K562 (cell line): Measurements from ENCODE around the gene CLIC2. TPM values are rescaled to one million over a fixed set of nuclear protein-coding genes. Genes with fewer than 3 reads are reported as not detected.

ENCODE experiments used
- ATAC-seq: fragments of 200-7000 bp; cut with Tn5 transposase; 3 replicates; pipeline ENCODE4 v1.9.1; 2020; ENCODE audit warnings: moderate library complexity
- Bru-seq: library from RNA; stranded (reverse); fragments of 400-500 nt; gene quantifications from one replicate; lab custom pipeline; 2021; lab: Mats Ljungman, UMichigan
- BruChase-seq, 2 experiments: library from RNA; stranded (reverse); fragments of 400-500 nt; gene quantifications; one replicate each; lab custom pipeline; 2021; lab: Mats Ljungman, UMichigan
- BruUV-seq: library from RNA; stranded (reverse); fragments of 400-500 nt; replicated peaks from 2 replicates; lab custom pipeline; 2021; lab: Mats Ljungman, UMichigan
- CTCF ChIA-PET: fragments of 300-600 bp; formaldehyde crosslinking; extraction: SDS; loops from one replicate; lab custom pipeline; 2021; ENCODE audit warnings: low intra/inter-chr PET ratio; lab: Yijun Ruan, JAX
- POLR2A ChIA-PET: fragments of 300-600, 350-650 bp; sonication (Branson Sonifier 250); formaldehyde crosslinking; extraction: SDS; loops from one replicate; lab custom pipeline; 2021; ENCODE audit warnings: antibody characterized with exemption, inconsistent platforms; lab: Yijun Ruan, JAX
- DNase-seq, 4 experiments: peaks; one replicate each; pipeline versions ENCODE4 v3.0.0 to v3.0.0-alpha.2; 2011 to 2018; ENCODE audit warnings: low spot score in 3 of 4, mixed read lengths in 3 of 4; ENCODE audit errors: extremely low read depth in 1 of 4
- FAIRE-seq: peaks from 2 replicates; lab custom pipeline; 2011; peaks lifted over from hg19 to GRCh38; lab: Jason Lieb, UNC
- H2AFZ ChIP-seq: 2 replicates; pipeline ENCODE4 v1.6.0; 2011; ENCODE audit warnings: low read depth, low read length, control low read depth, inconsistent platforms
- H3K27ac ChIP-seq: fragments of 200-600 bp; 3 replicates; pipeline ENCODE4 v1.8.0; 2011; ENCODE audit warnings: low read depth, mild to moderate bottlenecking, control low read depth, inconsistent platforms, low read length, moderate library complexity, mixed read lengths; ENCODE audit errors: extremely low read depth
- H3K27me3 ChIP-seq, 2 experiments: fragments of 300-600 bp in 1 of 2; 2 replicates in 1 of 2; 3 replicates in 1 of 2; pipeline versions ENCODE4 v1.6.0 to v1.8.0; 2011; ENCODE audit warnings: inconsistent platforms in 2 of 2, low read length in 2 of 2, mild to moderate bottlenecking in 1 of 2, mixed read lengths in 1 of 2, moderate library complexity in 1 of 2; ENCODE audit not compliant: control insufficient read depth in 2 of 2, insufficient read depth in 2 of 2
- H3K36me3 ChIP-seq: fragments of 300-600 bp; 3 replicates; pipeline ENCODE4 v1.8.0; 2011; ENCODE audit warnings: mild to moderate bottlenecking, low read length, inconsistent platforms; ENCODE audit not compliant: control insufficient read depth, insufficient read depth
- H3K4me1 ChIP-seq, 2 experiments: fragments of 200-600 bp in 1 of 2; replicated peaks in 1 of 2; 2 replicates in 1 of 2; 3 replicates in 1 of 2; pipeline versions ENCODE4 v1.5.1 to v1.8.0; 2011; ENCODE audit warnings: inconsistent platforms in 2 of 2, low read length in 2 of 2, mild to moderate bottlenecking in 1 of 2, mixed read lengths in 1 of 2, moderate library complexity in 1 of 2; ENCODE audit not compliant: control insufficient read depth in 2 of 2, insufficient read depth in 2 of 2
- H3K4me2 ChIP-seq: 2 replicates; pipeline ENCODE4 v1.6.1; 2011; ENCODE audit warnings: low read length, control low read depth, inconsistent platforms, mixed read lengths; ENCODE audit not compliant: insufficient read depth
- H3K4me3 ChIP-seq: fragments of 200-600 bp; sonication (generic), shearing (Covaris generic); 2 replicates; pipeline ENCODE4 v1.5.1; 2016; ENCODE audit warnings: control low read depth, inconsistent platforms
- H3K79me2 ChIP-seq: fragments of 200-600 bp; 3 replicates; pipeline ENCODE4 v1.8.0; 2011; ENCODE audit warnings: low read length, inconsistent platforms; ENCODE audit not compliant: control insufficient read depth, insufficient read depth
- H3K9ac ChIP-seq, 2 experiments: 2 replicates each; pipeline versions ENCODE4 v1.6.0 to v1.6.1; 2011; ENCODE audit warnings: low read depth in 2 of 2, low read length in 2 of 2, control low read depth in 1 of 2, inconsistent platforms in 1 of 2, mild to moderate bottlenecking in 1 of 2, mixed read lengths in 1 of 2; ENCODE audit not compliant: insufficient read depth in 1 of 2
- H3K9me1 ChIP-seq: one replicate; pipeline ENCODE4 v1.6.0; 2011; ENCODE audit warnings: inconsistent platforms, mild to moderate bottlenecking, low read length, moderate library complexity; ENCODE audit not compliant: control insufficient read depth, insufficient read depth
- H3K9me3 ChIP-seq: replicated peaks from 2 replicates; pipeline ENCODE4 v1.5.1; 2011; ENCODE audit warnings: low read depth, low read length, inconsistent platforms; ENCODE audit not compliant: control insufficient read depth, insufficient read depth
- H4K20me1 ChIP-seq: replicated peaks from 2 replicates; pipeline ENCODE4 v1.6.1; 2011; ENCODE audit warnings: low read length, inconsistent platforms, mixed read lengths; ENCODE audit not compliant: control insufficient read depth, insufficient read depth
- ELF2 ChIP-seq: fragments of 250-450 bp; sonication (Bioruptor Pico); IDR thresholded peaks from 2 replicates; pipeline ENCODE4 v1.5.0; 2021; ENCODE audit warnings: mild to moderate bottlenecking
- EP300 ChIP-seq: IDR thresholded peaks from 2 replicates; pipeline ENCODE4 v1.6.1; 2012; ENCODE audit warnings: low read length, improper control_type of control experiment
- GATAD2A ChIP-seq: fragments of 450-650 bp; IDR thresholded peaks from 2 replicates; pipeline ENCODE4 v1.6.1; 2017
- GTF2F1 ChIP-seq: IDR thresholded peaks from 2 replicates; pipeline ENCODE4 v1.6.1; 2011; ENCODE audit warnings: low read depth, low read length, improper control_type of control experiment
- MAZ ChIP-seq, 2 experiments: fragments of 450-650 bp in 1 of 2; sonication (generic) in 1 of 2; formaldehyde crosslinking; IDR thresholded peaks in 1 of 2; conservative IDR thresholded peaks in 1 of 2; 2 replicates each; pipeline versions ENCODE4 v1.4.0 to v1.5.0; 2020; ENCODE audit warnings: mild to moderate bottlenecking in 1 of 2, missing genetic modification reagents in 1 of 2
- TEAD2 ChIP-seq: fragments of 450-650 bp; IDR thresholded peaks from 2 replicates; pipeline ENCODE4 v1.6.1; 2016; ENCODE audit warnings: missing genetic modification characterization, control low read depth, missing compliant biosample characterization
- ZNF583 ChIP-seq: fragments of 250-450 bp; sonication (Bioruptor Pico); IDR thresholded peaks from 2 replicates; pipeline ENCODE4 v1.4.0; 2020
- WGBS: fragments of 100-300 bp; shearing (Covaris generic); methylation state at CpG from one replicate; pipeline ENCODE4 v1.1.6; 2016; ENCODE audit warnings: low coverage, mixed read lengths; ENCODE audit not compliant: insufficient coverage; ENCODE audit errors: missing lambda C conversion rate; 5-methylcytosine and 5-hydroxymethylcytosine counted together
- in situ Hi-C: fragments of 300-500 bp; cut with MboI; formaldehyde crosslinking; loops from 4 replicates; pipeline ENCODE4 v1.15.0; 2018; ENCODE audit warnings: inconsistent platforms, mixed read lengths
- intact Hi-C: fragments of 100-400 bp; cut with micrococcal nuclease; formaldehyde crosslinking; loops from 2 replicates; pipeline ENCODE4 v1.14.2; 2022
- long read RNA-seq, 3 experiments: library from polyadenylated mRNA in 2 of 3; library from RNA in 1 of 3; unstranded in 2 of 3; stranded (forward) in 1 of 3; transcript quantifications; one replicate each; pipeline ENCODE4 v2.0.0, GENCODE V29; 2019 to 2022
- polyA minus RNA-seq, 3 experiments: library from RNA; depleted of rRNA, polyadenylated mRNA; stranded (reverse); fragments of >200 nt; gene quantifications; 2 replicates each; pipeline ENCODE4 v1.2.3, GENCODE V29; 2011
- polyA plus RNA-seq, 8 experiments: library from polyadenylated mRNA; depleted of rRNA in 4 of 8; stranded (reverse) in 5 of 8; unstranded in 3 of 8; fragments of >200 nt; fragmentation: Nextera tagmentation in 2 of 8; fragmentation: Illumina TruSeq in 1 of 8; extraction: Ambion mirVana in 2 of 8; extraction: Trizol in 1 of 8; gene quantifications; 2 replicates each; pipeline versions ENCODE4 v1.2.1 to v1.2.3, GENCODE V29; 2011 to 2014; ENCODE audit warnings: inconsistent platforms in 1 of 8, missing spikeins in 1 of 8
- total RNA-seq, 7 experiments: library from RNA; depleted of rRNA in 6 of 7; stranded (reverse); fragments of >200 nt in 6 of 7; fragmentation: Illumina TruSeq in 2 of 7; extraction: Trizol in 2 of 7; gene quantifications; 2 replicates each; pipeline versions ENCODE4 v1.2.1 to v1.2.3, GENCODE V29; 2011 to 2021; ENCODE audit warnings: low replicate concordance in 1 of 7
- TF ChIP-seq, protein P1 (sequence below): fragments of 450-650 bp; conservative IDR thresholded peaks from 2 replicates; pipeline ENCODE4 v1.6.1; 2016; ENCODE audit warnings: missing genetic modification characterization, low read depth, mild to moderate bottlenecking, missing compliant biosample characterization, moderate library complexity
- TF ChIP-seq, protein P2 (sequence below), 2 experiments: fragments of 450-650 bp; conservative IDR thresholded peaks; 2 replicates each; pipeline ENCODE4 v1.6.1; 2017; ENCODE audit warnings: mild to moderate bottlenecking in 2 of 2, moderate library complexity in 2 of 2
- TF ChIP-seq, protein P3 (sequence below): fragments of 450-650 bp; formaldehyde crosslinking; IDR thresholded peaks from 2 replicates; pipeline ENCODE4 v1.4.0; 2020; ENCODE audit warnings: mild to moderate bottlenecking, mixed read lengths

The CLIC2 gene
- 27.2 and 35.4 TPM in 2 replicates for total RNA-seq (2011; cell fraction: chromatin; rRNA removed; ENCODE audit: low replicate concordance)
- total RNA-seq (2011; cell fraction: nucleolus; rRNA removed) = 17.5 and 23.6 TPM in 2 replicates
- 17.6 and 19.7 TPM in 2 replicates for total RNA-seq (2011; cell fraction: nucleoplasm; rRNA removed)
- total RNA-seq (2014; rRNA removed) = 37.0 and 43.1 TPM in 2 replicates
- total RNA-seq (2014; rRNA removed; fragmentation: Illumina TruSeq; extraction: Trizol) = 74.7 and 86.2 TPM in 2 replicates
- total RNA-seq (2015; rRNA removed; fragmentation: Illumina TruSeq; extraction: Trizol) = 52.4 and 57.7 TPM in 2 replicates
- 48.7 and 58.9 TPM in 2 replicates for total RNA-seq (2021)
- 46.8 and 78.6 TPM in 2 replicates for polyA plus RNA-seq (2011; rRNA removed)
- 14.9 and 24.9 TPM in 2 replicates for polyA plus RNA-seq (2011; cell fraction: cytosol; rRNA removed)
- 5.4 and 10.6 TPM in 2 replicates for polyA plus RNA-seq (2011; cell fraction: nucleus; rRNA removed)
- polyA plus RNA-seq (2012) = 46.2 and 58.0 TPM in 2 replicates
- polyA plus RNA-seq (2014; fragmentation: Illumina TruSeq; extraction: Trizol) = 62.2 and 83.7 TPM in 2 replicates
- 10 to 100 TPM; 76.6 to 81.3 TPM for polyA plus RNA-seq (2014; fragmentation: Nextera tagmentation; extraction: Ambion mirVana)
- polyA plus RNA-seq (2014; rRNA removed) = 45.8 and 50.8 TPM in 2 replicates
- 44.2 and 51.1 TPM in 2 replicates for polyA minus RNA-seq (2011; rRNA and poly(A)+ RNA removed)
- 20.2 and 24.5 TPM in 2 replicates for polyA minus RNA-seq (2011; cell fraction: cytosol; rRNA and poly(A)+ RNA removed)
- polyA minus RNA-seq (2011; cell fraction: nucleus; rRNA and poly(A)+ RNA removed) = 11.2 and 19.0 TPM in 2 replicates
- Bru-seq, nascent RNA = percentile 76 among the genes with signal in this experiment
- BruChase-seq, experiment 1, labeled RNA remaining after a 2-hour chase = percentile 72 among the genes with signal in this experiment
- BruChase-seq, experiment 2, labeled RNA remaining after a 6-hour chase = percentile 74 among the genes with signal in this experiment
- long read RNA-seq, experiment 1, transcript CLIC2-202 (6 exons, 2,655 nt) = major isoform, 82 of 111 reads
- long read RNA-seq, experiment 1, partial matches to known transcripts = 9 of 111 reads
- long read RNA-seq, experiment 1, other reads (novel, unspliced or antisense) = 20 of 111 reads
- long read RNA-seq, experiment 2, transcript CLIC2-202 (6 exons, 2,655 nt) = major isoform, 30 of 78 reads
- long read RNA-seq, experiment 2, partial matches to known transcripts = 2 of 78 reads
- long read RNA-seq, experiment 2, other reads (novel, unspliced or antisense) = 45 of 78 reads
- long read RNA-seq, experiment 3, transcript CLIC2-202 (6 exons, 2,655 nt) = major isoform, 75 of 83 reads
- long read RNA-seq, experiment 3, partial matches to known transcripts = 2 of 83 reads
- long read RNA-seq, experiment 3, other reads (novel, unspliced or antisense) = 4 of 83 reads

DNA sequence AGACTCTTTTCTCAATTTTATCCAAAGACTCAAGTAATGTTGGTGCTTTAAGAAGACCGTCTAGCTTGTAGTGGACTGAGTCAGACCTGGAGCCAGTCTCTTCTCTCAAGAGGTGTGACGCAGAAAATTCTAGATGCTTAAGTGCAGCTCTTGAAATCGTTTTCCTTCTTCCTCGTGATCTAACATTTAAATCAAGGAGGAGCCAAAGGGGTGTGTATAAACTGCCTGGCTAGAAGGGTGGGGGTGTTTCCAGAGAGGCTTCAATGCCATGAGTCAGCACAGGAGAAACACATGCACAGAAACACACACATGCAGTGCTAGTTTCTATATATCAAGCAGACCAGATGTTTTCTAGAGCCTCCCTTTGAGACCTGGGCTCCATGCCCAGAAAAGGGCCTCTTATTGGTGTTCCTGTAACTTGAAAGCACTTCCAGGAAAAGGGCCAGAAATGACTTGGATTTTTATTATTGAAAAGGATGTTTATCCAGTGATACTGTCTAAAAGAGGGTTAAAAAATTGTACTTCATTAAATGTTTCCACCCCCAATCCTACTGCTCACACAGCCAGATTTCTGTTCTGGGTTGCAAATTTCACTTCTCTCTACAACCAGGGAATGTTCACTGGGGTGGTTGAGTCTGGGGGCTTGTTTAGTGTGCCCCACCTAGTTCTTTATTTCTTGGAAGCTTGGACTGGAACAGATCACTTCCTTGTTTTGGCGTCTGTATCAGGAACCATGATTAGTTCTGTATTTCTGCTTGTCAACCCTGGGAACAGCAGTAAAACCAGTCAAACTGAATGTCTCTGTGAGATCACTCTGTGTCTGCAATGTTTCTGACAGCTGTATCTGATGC, at the start of gene CLIC2:
CLIC2 (minus strand) TSS at position 129 of the 851 bp plus-strand sequence. CDS start 187 bp downstream, outside the sequence.
- Histone ChIP-seq H3K79me2 (peaks cover 47% of the 10 kb centered on the region), H3K27ac (peak within 1 kb of the TSS; percentile 80), H2AFZ (peak within 1 kb of the TSS; percentile 46), H3K9me3 (no peaks in the 10 kb centered on the region), H3K9me1 (no peaks in the 10 kb centered on the region), H3K4me3 (peak within 1 kb of the TSS; percentile 51), H3K36me3 (no peaks in the 10 kb centered on the region), H3K9ac (peak within 1 kb of the TSS; percentile 75 to 81; a peak in 3 of 4 replicates), H3K4me2 (peak within 1 kb of the TSS; percentile 77), H4K20me1 (0 out of 2 replicates have a peak, but pooled peaks cover 4% of the 10 kb centered on the region), H3K4me1 (peaks cover 0 to 9% of the 10 kb centered on the region in 2 experiments; a peak in 2 of 5 replicates), H3K27me3 (no peaks in the 10 kb centered on the region)
- WGBS = 0% methylated on average over 5 of the region's 5 CpGs
- intact Hi-C loops (no loop called here), in situ Hi-C loops (loop anchor here (25.0 kb wide), 1 partner anchor 153 kb away; no protein-coding TSS in a partner anchor)
- CTCF ChIA-PET = no interaction called here
- ATAC-seq (peak; percentile 91), FAIRE-seq (peak; percentile 97), DNase-seq (peak; percentile 76 to 93 (median 78))
- POLR2A ChIA-PET = interaction anchor here (0.9 kb wide), 1 partner anchor 117 kb away, joined by 3 read pairs; no protein-coding TSS in a partner anchor
- no TSS peak for BruUV-seq
- no peak for TF ChIP-seq GTF2F1
- TF ChIP-seq, protein P1, sequence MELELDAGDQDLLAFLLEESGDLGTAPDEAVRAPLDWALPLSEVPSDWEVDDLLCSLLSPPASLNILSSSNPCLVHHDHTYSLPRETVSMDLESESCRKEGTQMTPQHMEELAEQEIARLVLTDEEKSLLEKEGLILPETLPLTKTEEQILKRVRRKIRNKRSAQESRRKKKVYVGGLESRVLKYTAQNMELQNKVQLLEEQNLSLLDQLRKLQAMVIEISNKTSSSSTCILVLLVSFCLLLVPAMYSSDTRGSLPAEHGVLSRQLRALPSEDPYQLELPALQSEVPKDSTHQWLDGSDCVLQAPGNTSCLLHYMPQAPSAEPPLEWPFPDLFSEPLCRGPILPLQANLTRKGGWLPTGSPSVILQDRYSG (tag) = no peak
- no peak for TF ChIP-seq ELF2 (CRISPR knock-in tag)
- TF ChIP-seq, protein P2, sequence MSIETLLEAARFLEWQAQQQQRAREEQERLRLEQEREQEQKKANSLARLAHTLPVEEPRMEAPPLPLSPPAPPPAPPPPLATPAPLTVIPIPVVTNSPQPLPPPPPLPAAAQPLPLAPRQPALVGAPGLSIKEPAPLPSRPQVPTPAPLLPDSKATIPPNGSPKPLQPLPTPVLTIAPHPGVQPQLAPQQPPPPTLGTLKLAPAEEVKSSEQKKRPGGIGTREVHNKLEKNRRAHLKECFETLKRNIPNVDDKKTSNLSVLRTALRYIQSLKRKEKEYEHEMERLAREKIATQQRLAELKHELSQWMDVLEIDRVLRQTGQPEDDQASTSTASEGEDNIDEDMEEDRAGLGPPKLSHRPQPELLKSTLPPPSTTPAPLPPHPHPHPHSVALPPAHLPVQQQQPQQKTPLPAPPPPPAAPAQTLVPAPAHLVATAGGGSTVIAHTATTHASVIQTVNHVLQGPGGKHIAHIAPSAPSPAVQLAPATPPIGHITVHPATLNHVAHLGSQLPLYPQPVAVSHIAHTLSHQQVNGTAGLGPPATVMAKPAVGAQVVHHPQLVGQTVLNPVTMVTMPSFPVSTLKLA (conservative IDR thresholded peaks at IDR 0.05) = peak; percentile 92 to 94
- peak in 1 of 2 experiments; percentile 74; a peak in 2 of 4 replicates for TF ChIP-seq MAZ (CRISPR knock-in tag; conservative IDR thresholded peaks at IDR 0.05 in 1 of 2, IDR thresholded peaks at IDR 0.05 in 1 of 2)
- no peak for TF ChIP-seq GATAD2A
- TF ChIP-seq EP300 = peak; percentile 82
- TF ChIP-seq, protein P3, sequence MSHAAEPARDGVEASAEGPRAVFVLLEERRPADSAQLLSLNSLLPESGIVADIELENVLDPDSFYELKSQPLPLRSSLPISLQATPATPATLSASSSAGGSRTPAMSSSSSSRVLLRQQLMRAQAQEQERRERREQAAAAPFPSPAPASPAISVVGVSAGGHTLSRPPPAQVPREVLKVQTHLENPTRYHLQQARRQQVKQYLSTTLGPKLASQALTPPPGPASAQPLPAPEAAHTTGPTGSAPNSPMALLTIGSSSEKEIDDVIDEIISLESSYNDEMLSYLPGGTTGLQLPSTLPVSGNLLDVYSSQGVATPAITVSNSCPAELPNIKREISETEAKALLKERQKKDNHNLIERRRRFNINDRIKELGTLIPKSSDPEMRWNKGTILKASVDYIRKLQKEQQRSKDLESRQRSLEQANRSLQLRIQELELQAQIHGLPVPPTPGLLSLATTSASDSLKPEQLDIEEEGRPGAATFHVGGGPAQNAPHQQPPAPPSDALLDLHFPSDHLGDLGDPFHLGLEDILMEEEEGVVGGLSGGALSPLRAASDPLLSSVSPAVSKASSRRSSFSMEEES (CRISPR knock-in tag) = no peak
- TF ChIP-seq ZNF583 (CRISPR knock-in tag) = no peak
- TF ChIP-seq TEAD2 (tag) = no peak
